Neuronal stem cell (in vitro differentiated cells): ENCODE measurements around the gene CBX5. TPM values are rescaled to one million over a fixed set of nuclear protein-coding genes. Genes with fewer than 3 reads are reported as not detected.

Experiments used
- DNase-seq: peaks from one replicate; pipeline ENCODE4 v3.0.0-alpha.2; 2013; ENCODE audit warnings: low spot score
- H2AFZ ChIP-seq: one replicate; pipeline ENCODE4 v1.6.1; 2013; ENCODE audit warnings: mild to moderate bottlenecking, low read length, inconsistent platforms
- H2AK5ac ChIP-seq: 2 replicates; pipeline ENCODE4 v1.6.1; 2013; ENCODE audit warnings: low read depth, mild to moderate bottlenecking, inconsistent platforms, low read length, moderate library complexity, mixed read lengths
- H2BK120ac ChIP-seq: 2 replicates; pipeline ENCODE4 v1.6.1; 2013; ENCODE audit warnings: low read depth, mild to moderate bottlenecking, inconsistent platforms, low read length, moderate library complexity, mixed read lengths
- H2BK12ac ChIP-seq: one replicate; pipeline ENCODE4 v1.6.1; 2013; ENCODE audit warnings: low read length, inconsistent platforms
- H2BK15ac ChIP-seq: 2 replicates; pipeline ENCODE4 v1.6.1; 2013; ENCODE audit warnings: mild to moderate bottlenecking, low read length, inconsistent platforms, mixed read lengths
- H2BK5ac ChIP-seq: one replicate; pipeline ENCODE4 v1.6.1; 2013; ENCODE audit warnings: inconsistent platforms, mild to moderate bottlenecking, low read length, moderate library complexity
- H3K14ac ChIP-seq: one replicate; pipeline ENCODE4 v1.6.1; 2013; ENCODE audit warnings: low read length, inconsistent platforms
- H3K18ac ChIP-seq: 2 replicates; pipeline ENCODE4 v1.6.1; 2013; ENCODE audit warnings: low read length, inconsistent platforms
- H3K23ac ChIP-seq: 2 replicates; pipeline ENCODE4 v1.6.1; 2013; ENCODE audit warnings: low read depth, mild to moderate bottlenecking, mixed read lengths, low read length, inconsistent platforms; ENCODE audit not compliant: poor library complexity
- H3K27ac ChIP-seq: replicated peaks from 3 replicates; pipeline ENCODE4 v1.5.1; 2013; ENCODE audit warnings: low read length, inconsistent platforms
- H3K27me3 ChIP-seq, 3 experiments: 2 replicates each; pipeline ENCODE4 v1.6.1; 2013; ENCODE audit warnings: low read length in 3 of 3, mild to moderate bottlenecking in 2 of 3, inconsistent platforms in 1 of 3, low read depth in 1 of 3, mixed read lengths in 1 of 3, moderate library complexity in 1 of 3; ENCODE audit not compliant: control insufficient read depth in 3 of 3, insufficient read depth in 3 of 3
- H3K36me3 ChIP-seq, 2 donors: replicated peaks in 1 of 2; 2 replicates each; pipeline ENCODE4 v1.6.1; 2013; ENCODE audit warnings: low read length in 2 of 2; ENCODE audit not compliant: control insufficient read depth in 2 of 2, insufficient read depth in 2 of 2
- H3K4ac ChIP-seq: 2 replicates; pipeline ENCODE4 v1.6.1; 2013; ENCODE audit warnings: inconsistent platforms, mild to moderate bottlenecking, low read length, moderate library complexity
- H3K4me1 ChIP-seq, 2 donors: 1 replicate in 1 of 2; 2 replicates in 1 of 2; pipeline ENCODE4 v1.6.1; 2013; ENCODE audit warnings: low read length in 2 of 2, low read depth in 1 of 2; ENCODE audit not compliant: control insufficient read depth in 2 of 2, insufficient read depth in 1 of 2
- H3K4me2 ChIP-seq: one replicate; pipeline ENCODE4 v1.6.1; 2013; ENCODE audit warnings: mild to moderate bottlenecking, low read length, inconsistent platforms; ENCODE audit not compliant: insufficient read depth, poor library complexity, severe bottlenecking
- H3K4me3 ChIP-seq, 2 donors: 2 replicates each; pipeline ENCODE4 v1.5.1; 2013; ENCODE audit warnings: low read length in 2 of 2, mild to moderate bottlenecking in 2 of 2, inconsistent platforms in 1 of 2, moderate library complexity in 1 of 2
- H3K79me1 ChIP-seq: one replicate; pipeline ENCODE4 v1.6.1; 2013; ENCODE audit warnings: low read depth, mild to moderate bottlenecking, inconsistent platforms, low read length, moderate library complexity
- H3K9ac ChIP-seq: one replicate; pipeline ENCODE4 v1.6.1; 2013; ENCODE audit warnings: mild to moderate bottlenecking, low read depth, low read length, inconsistent platforms; ENCODE audit not compliant: poor library complexity
- H3K9me3 ChIP-seq, 2 donors: replicated peaks in 1 of 2; 2 replicates each; pipeline versions ENCODE3 to v1.6.1; 2013; ENCODE audit warnings: low read length in 2 of 2, mild to moderate bottlenecking in 2 of 2, inconsistent platforms in 1 of 2, low read depth in 1 of 2, mixed read lengths in 1 of 2, moderate library complexity in 1 of 2; ENCODE audit not compliant: control insufficient read depth in 2 of 2, insufficient read depth in 1 of 2
- H4K8ac ChIP-seq: one replicate; pipeline ENCODE4 v1.6.1; 2013; ENCODE audit warnings: low read depth, mild to moderate bottlenecking, inconsistent platforms, low read length, moderate library complexity
- H4K91ac ChIP-seq: one replicate; pipeline ENCODE4 v1.6.1; 2013; ENCODE audit warnings: low read length, low read depth, mild to moderate bottlenecking, inconsistent platforms; ENCODE audit not compliant: poor library complexity
- WGBS, 2 donors: extraction: QIAGEN DNeasy Blood & Tissue Kit; methylation state at CpG; one replicate each; pipeline ENCODE4 v1.1.7; 2013; ENCODE audit warnings: missing lambda C conversion rate in 2 of 2, mixed read lengths in 1 of 2; ENCODE audit not compliant: insufficient read length in 2 of 2, insufficient replicate concordance in 1 of 2; ENCODE audit errors: extremely low coverage in 2 of 2; 5-methylcytosine and 5-hydroxymethylcytosine counted together
- small RNA-seq: library from polyadenylated mRNA; stranded (forward); fragments of <200 nt; extraction: miRNeasy Mini kit (QIAGEN cat#:217004); gene quantifications from one replicate; pipeline ENCODE3, GENCODE V24; 2013; ENCODE audit not compliant: insufficient read depth

The CBX5 gene

DNA sequence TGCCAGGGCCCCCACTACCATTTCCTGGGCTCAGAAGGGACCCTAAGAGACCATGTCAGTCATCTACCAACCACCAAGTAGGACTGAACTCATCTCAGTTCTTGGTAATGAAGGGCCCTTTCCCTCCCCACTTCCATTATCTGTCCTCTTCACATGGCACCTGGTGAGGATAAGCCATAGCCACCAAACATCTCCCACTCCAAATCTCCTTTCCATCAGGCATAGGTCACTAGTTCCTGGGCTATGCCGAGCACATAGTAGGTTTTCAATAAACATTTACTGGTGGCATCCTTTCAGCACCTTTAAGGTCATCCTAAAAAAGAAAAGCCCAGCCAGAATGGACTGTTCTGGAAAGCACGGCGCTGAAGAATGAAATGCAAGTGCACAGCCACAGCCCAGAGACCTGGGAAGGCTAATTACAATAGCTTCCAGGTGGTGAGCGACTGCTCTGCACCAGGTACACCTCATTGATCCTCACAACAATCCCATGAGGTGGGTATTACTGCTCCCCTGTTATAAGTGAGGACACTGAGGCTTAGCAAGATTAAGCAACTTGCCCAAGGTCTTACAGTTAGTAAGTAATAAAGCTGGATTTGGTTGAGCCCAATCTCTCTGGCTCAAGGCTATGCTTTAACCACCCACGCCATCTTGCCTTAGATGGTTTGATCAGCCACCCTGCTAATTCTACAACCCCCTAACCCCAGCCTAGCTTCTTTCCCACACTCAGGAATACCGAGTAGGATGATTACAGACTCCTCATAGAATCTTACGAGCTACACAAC is 95.7 kb downstream of the CBX5 start:
- Histone ChIP-seq H2BK120ac (no peak overlapping the region), H3K14ac (no peak overlapping the region), H3K9ac (no peak overlapping the region), H2AK5ac (no peak overlapping the region), H2BK5ac (no peak overlapping the region), H2AFZ (no peak overlapping the region), H3K4me3 (no peak overlapping the region), H3K79me1 (no peaks in the 10 kb centered on the region), H3K4me2 (no peak overlapping the region), H3K23ac (no peak overlapping the region), H4K8ac (no peak overlapping the region), H3K27me3 (no peaks in the 10 kb centered on the region), H3K18ac (no peak overlapping the region), H3K27ac (no peak overlapping the region), H4K91ac (no peak overlapping the region), H3K9me3 (no peaks in the 10 kb centered on the region), H3K4ac (no peak overlapping the region), H2BK12ac (no peak overlapping the region), H2BK15ac (no peak overlapping the region), H3K36me3 (peaks cover 9 to 29% of the 10 kb centered on the region in 2 donors), H3K4me1 (peaks cover 0 to 2% of the 10 kb centered on the region in 2 donors)
- WGBS, 2 donors: no CpG with 5 or more reads among the region's 7 CpGs
- DNase-seq: no peak

DNA sequence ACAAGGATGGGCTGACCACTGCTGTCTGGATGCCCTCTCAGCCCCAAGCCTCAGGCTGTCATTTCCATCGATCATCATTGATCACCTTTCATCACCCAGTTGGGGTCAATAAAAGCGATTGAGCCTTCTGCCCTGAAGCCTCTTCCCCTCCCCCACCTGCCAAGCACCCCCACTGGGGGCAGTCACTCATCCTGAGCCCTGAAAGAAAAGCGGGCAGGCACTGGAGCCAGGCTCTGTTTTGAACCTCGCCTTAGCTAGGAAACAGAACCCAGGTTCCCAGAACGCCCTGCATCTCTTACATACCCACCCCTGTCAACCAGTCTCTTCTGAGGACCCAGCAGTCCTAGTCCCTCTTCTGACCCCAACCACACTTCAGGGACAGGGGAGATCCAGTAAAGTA is 96.9 kb downstream of the CBX5 start:
- Histone ChIP-seq H3K4ac (no peak overlapping the region), H3K18ac (no peak overlapping the region), H3K9me3 (no peaks in the 10 kb centered on the region), H4K91ac (no peak overlapping the region), H4K8ac (no peak overlapping the region), H3K4me3 (no peak overlapping the region), H2BK5ac (no peak overlapping the region), H3K4me2 (no peak overlapping the region), H3K14ac (no peak overlapping the region), H3K27ac (no peak overlapping the region), H2AFZ (no peak overlapping the region), H3K9ac (no peak overlapping the region), H3K23ac (no peak overlapping the region), H3K27me3 (peaks cover 0 to 2% (median 0%) of the 10 kb centered on the region in 3 experiments), H2BK12ac (no peak overlapping the region), H2BK15ac (no peak overlapping the region), H2AK5ac (no peak overlapping the region), H3K79me1 (no peaks in the 10 kb centered on the region), H3K36me3 (peaks cover 9 to 29% of the 10 kb centered on the region in 2 donors), H3K4me1 (peaks cover 0 to 1% of the 10 kb centered on the region in 2 donors), H2BK120ac (no peak overlapping the region)
- DNase-seq: no peak
- no CpG with 5 or more reads among the region's 5 CpGs for WGBS, 2 donors

DNA sequence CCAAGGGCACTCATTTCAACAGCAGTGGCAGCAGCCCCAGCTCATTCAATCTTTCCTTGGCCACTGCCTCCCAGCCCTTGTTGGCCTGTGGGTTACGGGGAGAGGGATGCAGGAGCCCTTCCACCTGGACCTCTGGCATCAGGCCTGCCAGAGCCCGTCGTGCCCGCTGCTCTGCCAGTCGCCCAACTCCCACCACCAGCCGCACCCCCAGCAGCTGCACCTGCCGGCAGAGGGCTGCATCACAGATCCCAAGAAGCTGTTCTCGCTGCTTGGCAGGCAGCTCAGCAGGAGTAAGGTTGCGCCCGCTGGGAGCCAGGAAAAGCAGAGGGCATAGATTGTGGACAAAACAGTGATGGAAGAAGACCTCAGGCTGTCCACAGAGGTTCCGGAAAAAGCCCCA is 97.8 kb downstream of the CBX5 start:
- no CpG with 5 or more reads among the region's 11 CpGs for WGBS, 2 donors
- no peak overlapping the region for H3K9ac ChIP-seq
- H3K18ac ChIP-seq: no peak overlapping the region
- no peak overlapping the region for H2BK5ac ChIP-seq
- no peak overlapping the region for H3K27ac ChIP-seq
- no peak overlapping the region for H2BK15ac ChIP-seq
- H3K4me2 ChIP-seq: no peak overlapping the region
- no peaks in the 10 kb centered on the region for H3K4me1 ChIP-seq
- no peak overlapping the region for H3K23ac ChIP-seq
- H3K79me1 ChIP-seq: no peaks in the 10 kb centered on the region
- H2AK5ac ChIP-seq: no peak overlapping the region
- no peak overlapping the region for H2AFZ ChIP-seq
- no peak overlapping the region for H4K91ac ChIP-seq
- no peak overlapping the region for H2BK120ac ChIP-seq
- H3K36me3 ChIP-seq: peaks cover 9 to 23% of the 10 kb centered on the region in 2 donors
- no peak for DNase-seq
- H3K14ac ChIP-seq: no peak overlapping the region
- H3K4me3 ChIP-seq: no peak overlapping the region
- H4K8ac ChIP-seq: no peak overlapping the region
- H3K9me3 ChIP-seq: no peaks in the 10 kb centered on the region
- no peak overlapping the region for H3K4ac ChIP-seq
- peaks cover 0 to 3% (median 0%) of the 10 kb centered on the region in 3 experiments for H3K27me3 ChIP-seq
- H2BK12ac ChIP-seq: no peak overlapping the region

Small RNAs within 50 kb of the gene (small RNA-seq; reads per million reads assigned to genes)
- not detected for gene RN7SL390P
- not detected for gene RNU6-950P
